ENCODE measurements around the gene NCBP3.

Gene NCBP3

DNA sequence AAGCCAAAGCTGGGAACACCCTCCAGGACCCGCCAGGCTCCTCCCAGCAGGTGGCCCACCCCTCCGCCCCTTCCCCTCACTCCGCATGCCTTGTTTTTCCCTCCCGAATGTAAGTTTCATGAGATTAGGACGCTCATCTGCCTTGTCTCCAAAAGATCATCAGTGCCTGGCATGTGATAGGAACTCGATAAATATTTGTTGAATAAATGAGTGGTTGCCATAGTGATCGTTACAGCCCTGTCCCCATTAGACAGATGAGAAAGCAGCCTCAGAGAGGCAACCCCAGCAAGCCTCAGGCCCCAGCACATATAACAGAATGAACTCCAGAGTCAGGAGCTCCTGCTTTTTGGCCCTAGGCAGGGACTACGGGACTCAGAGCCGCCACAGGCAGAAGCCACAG is 41.8 kb upstream of the NCBP3 start:
- no peak overlapping the region for H3K4me3 ChIP-seq (ENCODE audit: low read length)
- no peak for TF ChIP-seq ZNF274 (IDR thresholded peaks at IDR 0.05; ENCODE audit: low read depth, low read length)

DNA sequence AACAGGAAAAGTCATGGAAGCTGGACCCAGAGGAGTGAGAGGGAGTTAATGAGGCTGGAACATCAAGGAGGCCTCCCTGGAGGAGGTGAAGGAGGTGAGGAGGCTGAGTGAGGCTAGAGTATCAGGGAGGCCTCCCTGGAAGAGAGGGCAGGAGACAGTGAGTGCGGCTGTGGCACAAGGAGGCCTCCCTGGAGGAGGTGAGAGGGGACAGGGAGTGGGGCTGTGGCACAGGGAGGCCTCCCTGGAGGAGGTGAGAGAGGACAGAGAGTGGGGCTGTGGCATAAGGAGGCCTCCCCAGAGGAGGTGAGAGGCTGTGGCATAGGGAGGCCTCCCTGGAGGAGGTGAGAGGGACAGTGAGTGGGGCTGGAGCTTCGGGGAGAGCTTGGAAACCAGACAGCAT is 41.3 kb upstream of the NCBP3 start:
- no peak for TF ChIP-seq ZNF274 (IDR thresholded peaks at IDR 0.05; ENCODE audit: low read depth, low read length)
- no peak overlapping the region for H3K4me3 ChIP-seq (ENCODE audit: low read length)

DNA sequence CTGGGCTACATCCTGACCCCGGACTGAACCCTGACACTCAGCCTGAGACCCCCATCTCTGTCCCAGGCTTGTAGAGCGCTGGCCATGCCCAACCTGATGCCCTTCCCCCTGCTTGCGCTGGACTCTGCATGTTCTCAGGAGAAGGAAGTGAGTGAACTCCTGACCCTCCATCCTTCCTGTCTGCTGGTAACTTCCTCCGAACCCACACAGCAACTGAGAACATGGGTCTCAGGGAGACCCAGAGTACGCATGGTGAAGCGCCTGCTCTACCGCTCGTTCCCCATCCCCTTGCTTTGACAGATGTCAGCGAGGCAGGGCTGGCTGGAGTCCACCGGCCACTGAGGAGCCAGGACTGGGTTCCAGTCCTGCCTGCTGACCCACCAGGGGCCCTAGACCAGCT is 40.7 kb upstream of the NCBP3 start:
- H3K4me3 ChIP-seq (ENCODE audit: low read length): no peak overlapping the region
- no peak for TF ChIP-seq ZNF274 (IDR thresholded peaks at IDR 0.05; ENCODE audit: low read depth, low read length)

DNA sequence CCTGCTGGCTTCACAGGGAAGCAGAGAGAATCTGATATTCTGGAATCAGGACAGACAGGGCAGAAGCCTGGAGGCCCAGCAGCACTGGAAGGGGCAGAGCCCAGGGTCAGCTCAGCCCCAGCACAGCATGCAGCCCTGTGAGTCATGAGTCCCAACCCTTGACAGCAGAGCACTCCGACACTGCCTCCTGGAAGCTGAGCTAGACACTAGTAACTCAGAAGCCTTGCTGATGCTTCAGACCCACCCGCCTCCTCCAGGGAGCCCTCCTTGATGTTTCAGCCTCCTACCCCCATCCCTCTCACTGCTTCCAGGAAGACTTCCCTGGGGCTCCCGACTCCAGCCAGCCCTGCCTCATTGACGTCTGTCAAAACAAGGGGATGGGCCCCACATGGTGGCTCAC is 39.9 kb upstream of the NCBP3 start:
- no peak for TF ChIP-seq ZNF274 (IDR thresholded peaks at IDR 0.05; ENCODE audit: low read depth, low read length)
- no peak overlapping the region for H3K4me3 ChIP-seq (ENCODE audit: low read length)

DNA sequence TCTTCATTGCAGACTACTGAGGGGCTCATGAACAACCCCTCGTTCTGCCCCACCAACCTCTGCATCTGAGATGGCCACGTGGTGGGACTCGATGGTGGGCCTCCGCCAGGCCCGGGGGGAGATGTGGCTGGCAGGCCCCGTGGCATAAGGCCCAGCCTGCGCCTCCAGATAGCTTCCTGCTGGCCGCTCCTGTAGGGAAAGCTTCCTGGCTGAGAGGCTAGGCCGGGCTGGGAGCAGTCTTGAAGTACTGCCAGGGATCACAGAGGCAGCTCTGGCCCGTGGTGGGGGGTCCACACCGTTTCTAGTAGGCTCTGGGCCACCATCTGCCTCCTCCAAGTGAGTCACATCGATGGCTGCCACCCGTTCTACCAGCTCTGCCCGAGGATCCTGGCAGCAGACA is 39.2 kb upstream of the NCBP3 start:
- no peak overlapping the region for H3K4me3 ChIP-seq (ENCODE audit: low read length)
- no peak for TF ChIP-seq ZNF274 (IDR thresholded peaks at IDR 0.05; ENCODE audit: low read depth, low read length)

DNA sequence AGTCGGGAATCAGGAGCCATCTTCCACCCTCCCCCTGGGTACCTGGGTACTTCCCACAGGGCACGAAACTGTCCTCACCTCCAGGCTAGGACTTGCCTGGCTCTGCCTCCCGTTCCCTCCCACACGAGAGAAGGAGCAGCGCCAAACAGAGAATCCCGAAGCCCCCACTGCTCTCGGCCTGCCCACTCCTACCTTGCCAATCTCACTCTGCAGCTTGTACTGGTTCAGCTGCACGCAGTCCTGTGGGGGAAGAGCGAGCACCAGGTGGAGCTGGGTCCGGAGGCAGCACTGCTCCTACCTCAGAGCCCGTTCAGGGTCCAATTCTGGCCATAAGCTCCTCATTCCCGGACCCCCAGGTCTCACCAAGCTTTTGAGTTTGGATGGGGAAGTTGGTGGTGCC is 38.1 kb upstream of the NCBP3 start:
- H3K4me3 ChIP-seq (ENCODE audit: low read length): no peak overlapping the region
- no peak for TF ChIP-seq ZNF274 (IDR thresholded peaks at IDR 0.05; ENCODE audit: low read depth, low read length)

DNA sequence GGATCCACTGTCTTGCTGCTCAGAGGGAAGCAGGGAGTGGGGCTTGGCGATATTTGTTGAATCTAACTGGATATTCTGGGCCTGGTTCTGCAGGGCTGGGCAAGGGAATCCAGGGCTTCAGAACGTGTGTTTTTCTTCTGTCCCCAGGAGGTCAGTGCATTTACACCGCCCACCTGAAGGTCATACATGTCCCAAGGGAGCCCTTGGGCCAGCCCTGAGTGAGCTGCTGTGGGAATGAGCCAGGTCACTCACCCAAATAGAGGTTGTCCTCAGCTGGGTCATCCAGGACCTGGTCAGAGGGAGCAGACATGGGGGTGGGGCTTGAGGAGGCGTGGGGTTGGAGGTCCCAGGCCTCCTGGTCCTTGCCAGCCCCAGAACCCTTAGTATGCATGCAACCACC is 36.2 kb upstream of the NCBP3 start:
- TF ChIP-seq ZNF274 (IDR thresholded peaks at IDR 0.05; ENCODE audit: low read depth, low read length): no peak
- no peak overlapping the region for H3K4me3 ChIP-seq (ENCODE audit: low read length)

DNA sequence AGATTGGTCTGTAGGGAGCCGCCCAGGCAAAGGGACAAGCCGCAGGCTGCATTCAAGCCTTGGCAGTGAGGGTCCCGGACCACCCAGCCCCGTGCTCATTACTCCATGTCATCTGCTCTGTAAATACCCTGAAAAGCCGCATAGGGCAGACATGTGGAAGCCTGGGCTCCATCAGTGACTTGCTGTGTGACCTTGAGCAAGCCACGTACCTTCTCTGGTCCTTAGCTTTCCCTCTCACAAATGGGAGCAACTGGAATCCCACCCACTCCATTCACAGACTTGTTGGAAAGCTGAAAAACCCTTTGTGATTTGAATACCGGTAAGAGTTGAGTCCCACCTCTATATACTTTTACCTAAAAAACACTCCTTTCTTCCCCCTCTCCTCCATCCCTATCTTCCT is 34.9 kb upstream of the NCBP3 start:
- no peak for TF ChIP-seq ZNF274 (IDR thresholded peaks at IDR 0.05; ENCODE audit: low read depth, low read length)
- no peak overlapping the region for H3K4me3 ChIP-seq (ENCODE audit: low read length)

DNA sequence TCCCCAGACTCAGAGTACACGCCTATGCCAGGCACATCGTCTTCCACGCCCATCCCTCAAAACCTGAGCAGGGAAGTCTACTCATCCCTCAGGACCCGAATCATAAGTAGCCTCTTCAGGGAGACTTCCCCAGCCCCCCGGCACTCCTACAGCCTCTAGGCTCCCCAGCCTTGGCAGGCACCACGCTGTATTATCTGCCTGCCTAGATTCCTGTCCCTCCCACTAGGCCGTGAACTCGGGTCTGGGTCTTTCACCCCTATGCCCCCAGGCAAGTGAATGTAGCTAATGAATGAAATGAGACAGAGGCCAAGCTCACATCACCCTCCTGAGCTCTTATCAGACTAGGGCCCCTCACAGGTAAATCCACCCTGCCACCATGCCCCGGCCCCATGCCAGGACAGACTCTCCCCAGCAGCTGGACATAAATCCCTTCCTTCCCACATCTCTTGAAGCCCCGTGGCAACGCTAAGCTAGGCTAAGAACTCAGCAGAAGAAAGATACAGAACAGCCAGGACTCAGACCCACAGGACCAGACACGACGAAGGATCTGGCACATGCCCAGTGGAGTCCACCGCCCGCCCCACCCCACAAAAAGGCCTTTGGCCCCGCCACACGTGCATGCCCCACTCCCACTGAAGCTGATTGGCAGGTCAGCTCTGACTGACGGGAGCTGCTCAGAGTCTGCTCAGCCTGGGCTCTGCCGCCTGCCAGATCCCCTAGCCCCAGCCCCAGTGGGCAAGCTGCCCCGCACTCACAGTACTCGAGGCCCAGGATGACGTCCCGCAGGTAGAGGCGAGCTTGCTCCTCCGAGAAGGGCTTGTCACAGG is 33.8 kb upstream of the NCBP3 start:
- TF ChIP-seq ZNF274 (IDR thresholded peaks at IDR 0.05; ENCODE audit: low read depth, low read length): no peak
- no peak overlapping the region for H3K4me3 ChIP-seq (ENCODE audit: low read length)

DNA sequence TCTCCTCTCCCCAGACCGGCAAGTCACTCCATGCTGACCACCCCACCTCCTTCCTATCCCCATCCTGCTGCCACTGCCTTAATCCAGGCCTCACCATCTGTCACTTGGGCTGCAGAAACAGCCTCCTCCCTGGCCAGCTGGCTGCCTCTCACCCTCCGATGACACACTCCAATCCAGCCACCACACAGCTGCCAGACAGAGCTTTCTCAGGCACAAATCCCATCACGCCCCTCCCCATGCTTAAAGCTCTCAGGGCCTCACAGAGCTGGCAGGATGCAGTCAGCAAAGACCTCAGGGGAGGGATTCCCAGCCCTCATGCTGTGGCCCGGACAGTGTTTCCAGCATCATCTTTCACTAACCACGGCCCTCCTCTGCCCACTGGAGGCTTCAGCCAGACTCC is 33.1 kb upstream of the NCBP3 start:
- no peak overlapping the region for H3K4me3 ChIP-seq (ENCODE audit: low read length)

DNA sequence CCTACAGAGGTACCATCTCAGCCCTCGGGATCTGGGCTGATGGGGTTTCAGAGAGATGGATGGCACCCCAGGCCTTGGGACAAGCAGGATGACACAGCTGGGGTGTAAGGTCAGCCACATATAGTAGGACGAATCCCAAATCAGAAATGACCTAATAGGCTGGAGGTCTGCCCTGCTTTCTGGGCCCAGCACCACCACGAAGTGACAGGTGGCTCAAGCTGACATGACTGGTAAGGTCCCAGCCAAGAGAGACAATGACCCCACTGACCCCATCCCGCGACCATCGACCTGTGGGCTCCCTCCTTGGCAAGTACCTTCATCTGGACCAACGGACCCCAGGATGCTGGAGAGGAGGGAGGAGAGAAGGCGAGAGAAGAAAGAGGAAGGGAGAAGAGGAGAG is 31.2 kb upstream of the NCBP3 start:
- H3K4me3 ChIP-seq (ENCODE audit: low read length): no peak overlapping the region
- TF ChIP-seq ZNF274 (IDR thresholded peaks at IDR 0.05; ENCODE audit: low read depth, low read length): no peak

More for the DNA sequence above, 33.1 kb upstream of the NCBP3 start:
- TF ChIP-seq ZNF274 (IDR thresholded peaks at IDR 0.05; ENCODE audit: low read depth, low read length): no peak

DNA sequence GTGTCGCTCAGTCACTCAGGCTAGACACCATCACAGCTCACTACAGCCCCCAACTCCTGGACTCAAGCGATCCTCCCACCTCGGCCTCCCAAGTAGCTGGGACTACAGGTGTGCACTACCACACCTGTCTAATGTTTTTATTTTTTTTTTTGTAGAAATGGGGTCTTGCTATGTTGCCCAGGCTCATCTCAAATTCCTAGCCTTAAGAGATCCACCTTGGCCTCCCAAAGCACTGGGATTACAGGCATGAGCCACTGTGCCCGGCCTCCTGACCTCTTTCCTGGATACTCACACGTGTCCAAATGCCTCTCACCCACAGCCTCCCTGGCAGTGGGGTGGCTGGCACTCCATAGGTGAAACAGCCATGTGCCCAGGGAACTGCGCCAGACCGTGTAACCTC is 29.3 kb upstream of the NCBP3 start:
- no peak overlapping the region for H3K4me3 ChIP-seq (ENCODE audit: low read length)
- no peak for TF ChIP-seq ZNF274 (IDR thresholded peaks at IDR 0.05; ENCODE audit: low read depth, low read length)

DNA sequence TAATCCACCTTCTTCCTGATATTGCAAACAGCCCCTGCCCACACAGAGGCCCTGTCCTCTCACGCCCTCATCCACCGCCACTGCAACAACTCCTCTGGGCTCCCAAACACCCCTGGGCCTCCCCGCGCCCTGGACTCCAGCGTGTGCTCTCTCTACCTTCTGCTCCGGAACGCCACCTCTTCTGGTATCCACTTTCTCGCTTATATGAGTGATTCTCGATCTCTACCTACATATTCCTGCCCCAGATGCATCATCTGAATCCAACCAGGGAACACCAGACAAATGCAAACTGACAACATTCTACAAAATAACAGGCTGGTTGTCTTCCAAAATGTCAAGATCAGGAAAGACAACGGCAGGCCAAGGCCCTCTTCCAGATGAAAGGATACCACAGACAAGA is 27.8 kb upstream of the NCBP3 start:
- no peak overlapping the region for H3K4me3 ChIP-seq (ENCODE audit: low read length)
- no peak for TF ChIP-seq ZNF274 (IDR thresholded peaks at IDR 0.05; ENCODE audit: low read depth, low read length)

DNA sequence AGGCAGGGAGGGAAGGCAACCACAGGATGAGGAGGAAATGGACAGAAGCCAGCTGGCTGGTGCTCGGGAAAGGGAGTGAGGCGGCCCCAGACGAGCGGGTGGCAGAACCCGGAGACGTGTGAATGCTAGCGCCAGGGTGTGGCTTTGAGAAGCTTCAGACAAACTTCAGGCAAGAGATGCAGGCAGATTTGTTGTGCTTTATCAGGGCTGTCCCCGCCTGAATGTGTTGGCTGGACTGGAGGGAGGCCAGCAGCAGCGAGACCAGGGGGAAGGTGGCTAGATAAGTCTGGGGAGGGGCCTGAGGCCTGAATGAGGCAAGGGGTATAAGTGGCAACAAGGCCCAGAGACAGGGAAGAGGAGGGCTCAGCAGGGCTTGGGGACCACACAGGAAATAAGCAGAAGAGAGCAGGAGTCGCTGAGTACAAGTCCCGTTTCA is 24.8 kb upstream of the NCBP3 start:
- no peak overlapping the region for H3K4me3 ChIP-seq (ENCODE audit: low read length)
- no peak for TF ChIP-seq ZNF274 (IDR thresholded peaks at IDR 0.05; ENCODE audit: low read depth, low read length)

DNA sequence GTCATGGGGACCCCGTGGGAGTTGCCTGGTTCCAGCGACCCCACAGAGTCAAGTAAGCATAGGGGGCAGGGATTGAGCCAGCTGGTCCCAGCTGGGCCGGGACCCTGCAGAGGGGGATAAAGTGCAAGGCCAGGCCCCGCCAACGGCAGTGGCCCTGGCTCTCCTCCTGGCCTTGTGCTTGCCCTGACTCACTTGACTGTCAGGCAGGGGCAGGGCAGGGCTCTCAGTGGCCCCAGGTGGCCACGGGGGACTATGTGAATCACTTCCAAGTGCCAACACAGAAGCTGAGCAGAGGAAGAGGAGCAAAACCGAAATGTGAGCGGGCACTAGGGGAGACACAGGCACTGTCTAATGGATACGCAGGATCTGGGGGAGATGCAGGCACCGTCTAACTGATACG is 21.6 kb upstream of the NCBP3 start:
- TF ChIP-seq ZNF274 (IDR thresholded peaks at IDR 0.05; ENCODE audit: low read depth, low read length): no peak
- no peak overlapping the region for H3K4me3 ChIP-seq (ENCODE audit: low read length)

DNA sequence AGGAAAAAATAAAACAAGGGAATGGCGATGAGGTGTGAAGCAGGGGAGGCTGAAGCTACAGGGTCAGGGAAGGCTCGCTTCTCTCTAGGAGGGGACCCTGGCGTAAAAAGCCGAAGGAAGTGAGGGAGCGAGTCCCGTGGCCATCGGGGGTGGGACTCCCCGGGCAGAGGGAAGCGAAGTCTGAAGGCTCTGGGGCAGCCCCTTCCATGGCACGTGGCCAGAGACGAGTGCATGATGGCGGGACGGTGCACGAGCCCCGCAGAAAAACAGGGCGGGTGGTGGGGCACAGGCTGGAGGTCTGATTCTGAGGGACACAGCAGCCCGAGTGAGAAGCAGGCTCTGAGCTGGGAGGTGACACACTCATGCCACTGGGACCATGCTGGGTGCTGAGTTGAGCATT is 21.1 kb upstream of the NCBP3 start:
- no peak for TF ChIP-seq ZNF274 (IDR thresholded peaks at IDR 0.05; ENCODE audit: low read depth, low read length)
- H3K4me3 ChIP-seq (ENCODE audit: low read length): no peak overlapping the region

Data from GM08714 (cell line).